Ammon's horn (tissue), 1 donor: ENCODE measurements around the gene KMT2C.
"Not testable (repeated sequence)": the region's sequence is repeated elsewhere in the genome, so short reads cannot be mapped to it uniquely, and the experiment has no call there.

Source experiments
- DNase-seq: peaks from one replicate; pipeline ENCODE4 v3.0.0-alpha.2; 2016; ENCODE audit warnings: low spot score

KMT2C gene

DNA sequence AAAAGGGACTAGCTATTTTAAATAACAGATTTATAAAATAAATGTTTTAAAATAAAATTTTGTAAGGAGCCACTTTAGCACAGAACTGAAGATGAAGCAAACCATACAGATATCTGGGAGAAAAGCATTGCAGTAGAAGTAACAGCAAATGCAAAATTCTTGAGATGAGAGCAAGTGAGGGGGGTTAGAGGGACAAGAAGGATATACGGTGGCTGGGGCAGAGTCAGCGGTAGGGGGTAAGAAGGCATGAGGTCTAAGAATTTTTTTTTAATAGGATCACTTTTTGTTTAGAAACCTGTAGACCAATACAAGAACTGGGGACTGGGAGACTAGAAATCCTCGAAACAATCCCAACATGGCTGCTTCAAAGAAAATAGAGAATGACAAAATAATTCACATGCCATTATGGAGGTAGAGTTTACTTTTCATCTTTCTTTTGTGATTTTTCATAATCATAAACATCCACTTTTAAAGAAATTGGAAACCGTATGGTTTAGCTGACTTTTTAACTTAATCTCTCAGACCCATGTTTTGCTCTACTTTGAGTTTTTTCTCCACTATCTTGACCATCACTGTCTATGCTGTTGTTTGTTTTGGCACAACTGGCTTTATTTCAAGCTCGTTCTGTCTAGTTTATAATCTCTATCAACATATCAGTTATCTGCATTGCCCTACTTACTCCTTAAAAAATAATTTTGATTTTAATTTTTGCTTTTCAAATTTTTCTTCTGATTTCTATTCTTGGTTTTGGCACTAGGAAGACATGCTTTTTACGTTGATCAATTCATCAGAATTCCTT, 73.5 kb downstream of the KMT2C start:
- no peak for DNase-seq

DNA sequence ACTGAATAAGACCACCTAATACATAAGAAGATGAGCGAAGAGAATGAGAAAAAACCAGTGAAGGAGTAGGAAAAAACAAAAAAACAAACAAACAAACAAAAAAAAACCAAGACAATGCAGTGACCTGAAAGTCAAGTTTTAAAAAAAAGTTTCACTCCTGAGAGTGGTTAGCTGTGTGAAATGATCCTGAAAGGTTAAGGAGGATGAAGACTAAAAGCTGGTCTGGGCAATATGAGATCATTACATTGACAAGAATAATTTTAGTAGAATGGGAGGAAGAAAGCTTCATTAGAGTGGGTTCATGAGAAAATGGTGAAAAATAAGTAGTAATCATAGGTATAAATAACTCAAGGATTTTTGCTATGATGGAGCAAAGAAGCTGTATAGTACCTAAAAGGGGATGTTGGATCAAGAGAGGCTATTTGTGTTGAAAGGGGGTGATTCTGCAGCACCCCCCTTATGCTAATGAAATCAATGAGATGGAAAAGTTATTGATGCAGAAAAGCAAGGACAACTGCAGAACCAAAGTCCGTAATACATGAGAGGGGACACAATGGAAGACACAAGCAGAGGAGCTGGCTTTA, 80.2 kb downstream of the KMT2C start:
- no peak for DNase-seq

GRCh38 chr7:152354061-152354460, 81.7 kb downstream of the KMT2C start:
- no peak for DNase-seq

DNA sequence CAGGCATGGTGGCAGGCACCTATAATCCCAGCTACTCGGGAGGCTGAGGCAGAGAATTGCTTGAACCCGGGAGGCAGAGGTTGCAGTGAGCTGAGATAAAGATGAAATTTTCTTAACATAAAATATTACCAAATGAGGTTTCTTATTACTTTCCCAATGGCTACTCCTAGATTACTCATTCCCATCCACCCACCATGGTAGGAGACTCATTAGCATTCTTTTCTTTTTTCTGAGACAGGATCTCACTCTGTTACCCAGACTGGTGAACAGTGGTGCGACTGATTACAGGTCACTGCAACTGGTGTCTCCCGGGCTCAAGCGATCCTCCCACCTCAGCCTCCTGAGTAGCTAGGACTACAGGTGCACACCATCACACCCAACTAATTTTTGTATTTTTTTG, 82.5 kb downstream of the KMT2C start:
- DNase-seq = not testable (repeated sequence)

- not testable (repeated sequence) for DNase-seq
Observed at GRCh38 chr7:152351747-152352146, 84.1 kb downstream of the KMT2C start.

GRCh38 chr7:152351168-152351567, 84.6 kb downstream of the KMT2C start:
- no peak for DNase-seq

- no peak for DNase-seq
Observed at GRCh38 chr7:152347888-152348287, 87.9 kb downstream of the KMT2C start.

GRCh38 chr7:152344253-152344652, 91.5 kb downstream of the KMT2C start:
- DNase-seq = no peak

DNA sequence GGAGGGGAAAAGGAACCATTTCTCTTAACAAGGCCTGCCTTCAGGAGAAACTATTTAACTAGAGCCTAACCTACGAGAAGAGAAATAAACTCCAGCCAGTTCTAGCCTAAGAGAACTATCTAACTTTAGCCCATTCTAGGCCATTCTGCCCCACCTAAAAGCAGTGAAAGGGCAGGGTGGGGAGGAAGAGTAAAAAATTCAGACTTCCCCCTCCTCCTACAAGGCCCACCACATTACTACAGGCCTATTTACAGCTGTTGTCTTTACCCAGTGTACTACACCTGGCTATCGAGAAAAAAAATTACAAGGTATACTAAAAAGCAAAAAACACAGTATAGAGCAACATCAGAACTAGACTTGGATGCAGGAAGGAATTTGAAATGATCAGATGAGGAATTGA, 93.0 kb downstream of the KMT2C start:
- no peak for DNase-seq

GRCh38 chr7:152341914-152342236, 93.9 kb downstream of the KMT2C start:
- DNase-seq = no peak

DNA sequence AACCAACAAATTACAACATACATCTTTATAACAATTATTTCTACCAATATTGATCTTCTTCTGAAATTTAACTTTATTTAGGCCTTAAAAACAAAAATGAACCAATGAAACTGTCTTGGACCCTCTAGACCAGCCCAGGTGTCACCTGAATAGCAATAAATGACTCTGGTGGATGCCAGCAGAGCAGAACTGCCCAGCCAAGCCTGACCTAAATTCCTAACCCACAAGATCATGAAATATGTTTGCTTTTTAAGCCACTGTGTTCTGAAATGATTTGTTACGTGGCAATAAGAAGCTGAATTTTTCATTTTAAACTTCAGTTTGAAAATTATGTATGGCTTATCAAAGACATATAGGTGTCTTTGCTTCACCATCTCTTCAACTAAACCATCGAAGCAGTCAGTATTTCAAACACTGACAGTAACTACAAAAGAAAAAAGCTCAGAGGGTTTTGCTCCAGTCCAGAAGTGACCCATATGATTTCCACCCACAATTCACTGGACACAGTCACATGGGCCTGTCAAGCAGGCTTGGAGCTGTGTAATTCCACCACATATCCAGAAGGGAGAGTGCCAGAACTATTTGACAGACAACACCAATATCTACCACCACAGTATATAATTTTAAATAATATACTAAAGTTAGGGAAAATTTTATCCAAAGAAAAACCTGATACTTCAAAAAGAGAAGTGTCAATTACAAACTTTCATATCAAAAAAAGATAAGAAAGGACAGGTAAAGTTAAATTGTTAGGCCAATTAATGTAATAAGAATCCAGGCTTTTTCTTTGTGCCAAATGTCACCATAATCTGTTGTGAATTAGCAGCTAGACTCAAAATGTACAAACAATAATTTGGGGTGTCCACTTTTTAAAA, 94.5 kb downstream of the KMT2C start:
- DNase-seq = peak; percentile 68

GRCh38 chr7:152340161-152340560, 95.6 kb downstream of the KMT2C start:
- DNase-seq = no peak

DNA sequence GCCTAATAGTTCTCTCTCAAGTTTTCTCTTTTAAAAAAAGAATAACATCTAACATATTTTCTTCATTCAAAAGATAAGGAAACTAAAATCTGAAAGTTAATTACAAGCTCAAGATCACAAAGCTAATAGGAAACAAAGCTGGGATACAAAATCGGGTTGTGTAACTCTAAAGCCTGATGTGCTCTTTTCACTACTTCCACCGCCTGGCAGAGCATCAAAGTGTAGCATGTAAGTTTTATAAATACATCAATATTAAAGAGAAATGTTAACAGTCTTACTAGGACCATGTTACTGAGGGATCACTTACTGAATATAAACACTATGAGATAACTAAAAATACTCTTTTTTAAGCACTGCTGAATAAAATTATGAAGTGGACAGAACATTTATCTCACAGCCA, 97.2 kb downstream of the KMT2C start:
- no peak for DNase-seq

- DNase-seq = peak; percentile 64
Observed at GRCh38 chr7:152336754-152337368, 98.9 kb downstream of the KMT2C start.

DNA sequence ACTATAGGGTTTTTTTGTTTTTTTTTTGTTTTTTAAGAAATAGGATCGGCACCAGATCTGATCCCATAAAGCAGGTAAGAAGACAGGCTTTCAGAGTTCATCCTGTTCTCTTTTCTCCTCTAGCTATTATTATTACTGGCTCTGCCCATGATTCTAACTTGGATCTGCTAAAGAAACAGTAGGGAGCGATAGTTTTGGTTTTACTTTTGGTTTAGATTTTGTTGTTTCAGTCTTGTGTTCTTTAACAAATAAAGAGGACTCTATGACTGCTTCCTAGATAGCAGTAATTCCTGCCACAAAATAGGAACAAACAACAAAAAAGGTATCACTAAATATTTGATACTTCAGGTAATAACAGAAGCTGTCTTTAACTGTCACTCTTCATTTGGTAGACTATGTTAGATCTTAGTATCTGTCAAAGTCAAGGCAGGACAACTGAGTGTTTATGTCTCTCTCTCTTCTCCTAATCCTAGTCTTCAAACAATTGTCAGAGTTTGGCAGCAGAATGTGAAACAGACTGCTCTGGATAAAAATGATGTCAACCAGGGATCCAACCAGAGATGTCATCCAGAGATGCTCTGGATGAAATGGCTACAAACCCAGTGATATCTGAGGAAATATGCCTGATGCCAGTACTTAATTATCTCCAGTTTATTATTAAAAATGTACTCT, 99.8 kb downstream of the KMT2C start:
- peak; percentile 16 for DNase-seq

GRCh38 chr7:152333134-152333533, 102.7 kb downstream of the KMT2C start:
- no peak for DNase-seq

DNA sequence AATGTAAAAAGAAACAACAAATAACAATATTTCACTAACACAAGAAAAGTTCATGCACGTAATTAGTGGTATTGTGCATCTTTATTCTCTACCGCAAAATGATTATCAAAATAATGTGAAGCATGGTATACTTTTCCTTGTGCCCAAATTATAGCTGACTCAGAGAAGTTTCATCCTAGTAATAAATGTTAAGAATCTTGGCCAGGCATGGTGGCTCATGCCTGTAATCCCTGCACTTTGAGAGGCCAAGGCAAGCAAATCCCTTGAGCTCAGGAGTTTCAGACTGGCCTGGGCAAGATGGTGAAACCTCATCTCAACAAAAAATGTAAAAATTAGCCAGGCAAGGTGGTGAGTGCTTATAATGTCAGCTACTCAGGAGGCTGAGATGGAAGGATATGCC, 105.0 kb downstream of the KMT2C start:
- no peak for DNase-seq

- no peak for DNase-seq
Observed at GRCh38 chr7:152329469-152329868, 106.3 kb downstream of the KMT2C start.

GRCh38 chr7:152328234-152328633, 107.6 kb downstream of the KMT2C start:
- DNase-seq = no peak

DNA sequence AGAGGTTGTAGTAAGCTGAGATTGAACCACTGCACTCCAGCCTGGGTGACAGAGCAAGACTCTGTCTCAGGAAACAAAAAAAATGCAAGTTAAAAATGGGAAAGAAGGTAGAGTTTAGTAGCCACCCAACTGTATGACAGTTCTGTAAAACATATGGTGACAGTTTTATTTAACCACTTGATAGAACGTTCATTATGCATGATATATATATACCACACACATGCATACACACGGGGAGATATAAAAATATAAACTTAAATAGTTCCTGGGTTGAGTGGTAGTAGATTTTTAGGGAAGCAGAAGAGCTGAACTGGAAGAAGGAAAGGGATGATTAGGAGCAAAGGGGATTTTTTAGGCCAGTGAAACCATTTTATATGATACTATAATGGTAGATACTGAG, 120.0 kb downstream of the KMT2C start:
- no peak for DNase-seq

GRCh38 chr7:152313831-152314604, 121.8 kb downstream of the KMT2C start:
- peak; percentile 18 for DNase-seq
